Fibroblast of upper back skin (primary cell): ENCODE data around the gene PADI1.

Experiments used
- DNase-seq: peaks from one replicate; pipeline ENCODE4 v3.0.0-alpha.2; 2013

The PADI1 gene

DNA sequence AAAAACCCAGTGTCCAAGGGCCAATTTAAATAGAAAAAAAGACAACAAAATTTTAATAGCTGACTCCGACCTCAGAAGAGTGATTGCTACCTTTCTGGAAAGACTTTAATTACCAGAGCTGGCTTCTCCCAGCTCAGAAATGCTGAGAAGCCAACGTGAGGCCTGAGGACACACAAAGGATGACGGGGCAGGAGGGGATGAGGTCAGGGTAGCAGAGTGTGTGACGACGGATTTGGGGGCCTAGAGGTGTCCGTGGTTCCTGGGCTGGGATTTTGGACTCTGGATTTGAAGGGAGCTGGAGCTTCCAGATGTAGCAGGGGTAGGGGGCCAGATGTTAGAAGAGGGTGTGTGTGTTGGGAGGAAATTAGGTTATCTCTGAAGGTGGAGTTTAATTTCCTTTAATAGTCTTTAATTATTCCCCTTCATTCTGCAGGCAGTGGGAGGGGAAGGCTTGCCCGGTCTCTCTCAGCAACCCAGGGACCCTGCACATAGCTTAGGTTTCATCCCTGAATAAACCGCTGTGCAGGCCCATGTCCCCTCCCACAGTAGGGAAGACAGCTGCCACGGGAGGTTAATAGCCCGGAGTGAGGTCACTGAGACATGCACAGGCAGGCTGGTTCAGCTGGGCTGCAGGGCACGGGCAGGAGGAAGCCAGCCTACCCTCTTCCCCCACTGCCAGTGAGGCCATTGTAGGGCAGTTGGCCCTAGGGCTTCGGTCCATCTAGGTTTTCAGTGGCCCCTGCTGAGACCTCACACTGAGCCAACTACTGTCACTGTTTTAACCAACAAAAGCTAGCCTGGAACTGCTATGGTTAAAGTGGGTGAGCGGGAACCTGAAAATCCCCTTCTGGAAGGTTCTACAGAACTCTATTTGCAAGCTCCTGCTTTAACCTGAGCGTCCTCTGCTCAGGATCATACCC lies 40.2 kb downstream of the PADI1 start:
- DNase-seq, result no peak

GRCh38 chr1:17245816-17246325 lies 40.9 kb downstream of the PADI1 start:
- no peak for DNase-seq

DNA sequence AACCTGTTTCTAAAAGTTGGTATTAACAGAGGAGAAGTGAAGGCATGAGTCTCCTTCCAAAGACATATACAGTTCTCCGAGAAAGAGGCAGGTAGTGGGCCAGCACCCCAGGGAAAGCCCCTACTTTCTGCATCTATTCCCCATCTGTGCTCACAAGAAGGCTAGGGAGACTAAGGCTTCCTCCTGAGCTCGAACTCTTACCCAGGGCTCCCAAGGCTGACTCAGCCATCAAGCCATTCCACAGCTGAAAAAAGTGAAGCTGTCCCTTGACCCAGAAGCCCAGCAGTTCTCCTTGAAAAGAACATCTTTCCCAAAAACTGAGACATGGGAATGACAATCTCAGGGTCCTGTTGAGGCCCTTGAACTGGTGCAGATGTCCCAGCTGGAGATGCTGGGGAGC lies 42.0 kb downstream of the PADI1 start:
- DNase-seq, result no peak

DNA sequence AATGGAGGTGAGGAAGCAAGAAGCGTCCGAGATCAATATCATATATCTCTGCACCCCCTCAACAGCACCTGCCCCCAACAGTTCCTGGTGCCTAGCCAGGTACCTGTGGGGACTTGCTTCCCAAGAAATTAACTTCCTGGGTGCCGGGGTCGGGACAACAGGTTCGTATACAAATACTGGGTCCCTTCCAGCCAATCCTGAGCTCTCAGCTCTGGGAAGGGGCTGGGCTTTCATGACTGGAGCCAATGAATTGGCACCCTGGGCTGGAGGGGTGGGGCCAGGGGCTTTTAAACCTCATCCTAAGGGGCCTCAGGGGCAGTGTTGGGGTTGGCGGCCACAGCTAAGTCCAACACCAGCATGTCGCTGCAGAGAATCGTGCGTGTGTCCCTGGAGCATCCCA lies 43.9 kb downstream of the PADI1 start, which contains the start of gene PADI3:
PADI3 (plus strand) TSS at position 318 of the 400 bp plus-strand sequence; CDS start at position 358, 40 bp downstream.
- DNase-seq, result no peak

DNA sequence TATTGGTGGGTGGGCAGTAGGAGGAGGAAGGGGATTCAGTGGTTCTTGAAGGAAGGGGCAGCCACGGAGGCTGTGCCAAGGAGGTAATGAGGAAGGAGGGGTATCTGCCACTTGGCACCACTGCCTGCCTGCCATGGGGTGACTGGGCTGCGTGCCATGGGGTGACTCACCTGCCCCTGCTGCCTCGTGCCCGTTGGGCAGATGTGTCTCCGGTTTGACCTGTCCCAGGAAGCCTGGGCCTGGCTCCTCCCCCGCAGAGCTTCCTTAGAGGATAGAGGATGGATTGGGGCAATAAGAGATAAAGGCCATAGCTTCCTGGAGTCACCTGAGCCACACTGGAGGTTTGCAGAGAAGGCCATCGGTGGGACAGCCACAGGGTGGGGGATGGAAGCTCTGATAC lies 45.7 kb downstream of the PADI1 start:
- DNase-seq, result no peak

DNA sequence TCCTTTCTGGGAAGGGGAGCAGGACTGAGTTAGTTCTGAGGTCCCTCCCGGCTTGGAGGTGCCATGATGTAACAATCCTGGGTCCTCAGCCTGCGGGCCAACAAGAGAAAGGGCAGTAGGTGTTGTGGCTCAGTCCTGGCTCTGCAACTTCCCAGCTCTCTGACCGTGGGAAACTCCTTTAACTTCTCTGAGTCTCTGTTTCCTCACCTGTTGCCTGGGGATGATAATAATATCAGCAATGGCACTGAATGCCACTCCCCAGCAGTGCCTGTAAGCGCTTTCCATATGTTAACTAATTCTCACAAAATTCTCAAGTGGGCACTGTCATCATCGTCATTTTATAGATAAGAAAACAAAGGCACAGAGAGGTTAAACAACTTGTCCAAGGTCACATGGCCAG lies 46.3 kb downstream of the PADI1 start:
- no peak for DNase-seq

- peak; percentile 55 for DNase-seq
Measured at GRCh38 chr1:17251701-17252376, 46.9 kb downstream of the PADI1 start.

GRCh38 chr1:17255336-17255735 lies 50.4 kb downstream of the PADI1 start:
- no peak for DNase-seq

- peak; percentile 41 for DNase-seq
Measured at GRCh38 chr1:17258116-17258757, 53.3 kb downstream of the PADI1 start.

DNA sequence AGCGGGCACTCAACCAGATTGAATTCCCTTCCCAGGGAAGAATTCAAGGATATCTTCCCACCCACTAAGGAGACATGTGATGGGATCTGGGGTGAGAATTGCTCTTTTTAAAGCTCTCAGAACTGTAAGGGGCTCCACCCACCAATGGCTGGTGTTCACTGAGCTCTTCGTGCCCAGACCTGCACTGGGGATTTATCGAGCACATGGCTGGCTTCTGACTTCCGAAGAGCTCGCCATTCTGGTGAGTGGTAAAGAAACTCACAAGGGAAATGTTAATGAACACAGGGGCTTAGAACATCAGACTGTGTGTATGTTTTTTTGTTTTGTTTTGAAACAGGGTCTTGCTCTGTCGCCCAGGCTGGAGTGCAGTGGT lies 53.8 kb downstream of the PADI1 start:
- no peak for DNase-seq

DNA sequence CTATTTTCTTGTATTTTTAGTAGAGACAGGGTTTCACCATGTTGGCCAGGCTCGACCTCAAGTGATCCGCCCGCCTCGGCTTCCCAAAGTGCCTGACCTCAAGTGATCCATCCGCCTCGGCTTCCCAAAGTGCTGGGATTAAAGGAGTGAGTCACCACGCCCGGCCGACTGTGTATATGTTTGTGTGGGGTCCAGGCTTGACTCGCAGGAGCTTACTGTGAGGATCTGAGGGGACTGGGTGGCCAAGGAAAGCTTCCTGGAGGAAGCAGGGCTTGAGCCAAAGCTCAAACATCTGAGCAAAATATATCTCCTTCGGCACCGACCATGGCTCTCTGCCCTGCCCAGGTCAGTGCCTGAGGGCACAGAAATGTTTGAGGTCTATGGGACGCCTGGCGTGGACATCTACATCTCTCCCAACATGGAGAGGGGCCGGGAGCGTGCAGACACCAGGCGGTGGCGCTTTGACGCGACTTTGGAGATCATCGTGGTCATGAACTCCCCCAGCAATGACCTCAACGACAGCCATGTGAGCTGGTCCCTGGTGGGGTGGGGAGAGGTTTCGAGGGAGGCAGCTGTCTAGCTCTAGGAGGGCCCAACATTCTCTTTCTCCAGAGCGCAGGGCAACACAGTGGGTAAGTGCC lies 54.4 kb downstream of the PADI1 start:
- DNase-seq, result peak; percentile 59

DNA sequence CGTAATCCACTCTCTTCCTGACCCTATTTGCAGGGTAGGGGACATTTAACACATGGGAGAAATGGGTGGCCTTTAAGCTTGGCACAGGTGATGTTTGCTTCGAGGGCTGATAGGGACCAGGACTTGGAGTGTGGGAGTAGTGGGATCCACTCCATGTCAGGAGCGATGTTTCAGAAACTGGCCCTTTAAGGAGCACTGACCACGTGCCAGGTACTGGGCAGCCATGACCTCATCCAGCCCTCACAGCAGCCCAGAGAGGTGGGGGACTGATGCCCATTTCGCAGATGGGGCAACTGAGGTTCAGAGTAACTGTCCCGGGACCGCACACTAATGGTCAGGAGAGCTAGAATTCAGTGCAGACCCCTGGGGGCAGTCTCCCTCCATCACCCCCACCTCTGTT lies 55.3 kb downstream of the PADI1 start:
- DNase-seq, result no peak

- no peak for DNase-seq
Measured at GRCh38 chr1:17260738-17261137, 55.8 kb downstream of the PADI1 start.

DNA sequence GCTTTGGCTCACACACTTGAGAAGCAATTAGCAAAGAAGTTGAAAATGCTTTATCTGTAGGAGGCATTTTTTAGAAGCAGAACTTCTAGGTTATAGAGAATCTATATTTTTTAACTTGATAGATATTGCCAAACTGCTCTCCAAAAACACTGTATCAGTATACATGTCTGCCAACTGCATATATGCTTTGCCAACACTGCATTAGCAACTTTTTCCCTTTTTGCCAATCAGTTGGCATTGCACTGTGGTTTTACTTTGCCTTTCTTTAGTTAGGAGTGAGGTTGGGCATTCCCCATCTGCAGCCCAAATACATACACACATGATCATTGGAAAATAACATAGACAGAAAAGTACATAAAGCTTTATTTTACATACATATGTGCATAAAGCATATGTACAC lies 59.0 kb downstream of the PADI1 start:
- no peak for DNase-seq

DNA sequence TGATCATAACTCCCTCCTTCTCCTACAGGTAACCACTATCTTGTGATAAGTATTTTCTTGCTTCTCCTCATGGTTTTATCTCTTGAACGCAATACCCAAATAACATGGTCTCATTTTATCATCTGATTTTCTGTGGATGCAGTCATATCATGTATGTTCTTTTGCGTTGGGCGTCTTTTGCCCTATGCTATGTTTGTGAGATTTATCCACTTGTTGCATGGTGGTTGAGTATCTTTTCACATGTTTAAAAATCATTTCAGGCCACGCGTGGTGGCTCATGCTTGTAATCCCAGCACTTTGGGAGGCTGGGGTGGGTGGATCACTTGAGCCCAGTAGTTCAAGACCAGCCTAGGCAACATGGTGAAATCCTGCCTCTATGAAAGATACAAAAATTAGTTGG lies 59.5 kb downstream of the PADI1 start:
- DNase-seq, result no peak

- peak; percentile 14 for DNase-seq
Measured at GRCh38 chr1:17265162-17265561, 60.2 kb downstream of the PADI1 start.

DNA sequence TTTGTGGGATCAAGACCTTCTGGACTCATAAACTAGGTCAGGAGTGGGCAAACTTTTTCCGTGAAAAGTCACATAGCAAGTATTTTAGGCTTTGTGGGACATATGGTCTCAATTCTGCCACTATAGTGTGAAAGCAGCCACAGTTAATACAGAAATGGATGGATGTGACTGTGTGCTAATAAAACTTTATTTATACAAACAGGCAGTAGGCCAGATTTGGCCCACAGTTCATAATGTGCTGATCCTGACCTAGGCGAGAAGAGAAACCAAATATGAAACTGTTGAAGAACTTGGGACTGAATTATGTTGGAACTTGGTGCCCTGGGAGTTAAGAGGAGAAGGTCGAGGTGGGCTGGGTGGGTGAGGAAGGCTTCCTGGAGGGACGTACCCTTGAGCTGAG lies 61.0 kb downstream of the PADI1 start:
- no peak for DNase-seq

GRCh38 chr1:17270891-17271765 lies 66.2 kb downstream of the PADI1 start:
- DNase-seq, result no peak

DNA sequence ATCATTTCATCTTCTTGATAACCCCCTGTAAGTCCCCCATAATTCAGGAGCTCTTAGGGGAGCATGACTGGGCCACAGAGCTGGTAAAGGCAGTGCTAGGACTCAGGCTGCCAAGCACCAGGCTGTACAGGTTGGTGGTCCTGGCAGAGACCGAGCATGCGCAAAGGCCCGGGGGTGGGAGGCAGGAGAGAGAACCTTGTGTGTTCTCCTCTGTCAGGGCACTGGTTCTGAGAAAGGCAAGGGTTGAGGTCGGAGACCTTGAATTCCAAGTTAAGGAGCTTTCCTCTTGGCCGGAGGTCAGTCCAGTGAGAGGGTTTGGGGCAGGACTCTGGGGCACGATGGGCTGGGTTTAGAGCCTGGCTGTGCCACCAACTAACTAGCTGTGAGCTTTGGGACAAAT lies 67.1 kb downstream of the PADI1 start:
- no peak for DNase-seq

DNA sequence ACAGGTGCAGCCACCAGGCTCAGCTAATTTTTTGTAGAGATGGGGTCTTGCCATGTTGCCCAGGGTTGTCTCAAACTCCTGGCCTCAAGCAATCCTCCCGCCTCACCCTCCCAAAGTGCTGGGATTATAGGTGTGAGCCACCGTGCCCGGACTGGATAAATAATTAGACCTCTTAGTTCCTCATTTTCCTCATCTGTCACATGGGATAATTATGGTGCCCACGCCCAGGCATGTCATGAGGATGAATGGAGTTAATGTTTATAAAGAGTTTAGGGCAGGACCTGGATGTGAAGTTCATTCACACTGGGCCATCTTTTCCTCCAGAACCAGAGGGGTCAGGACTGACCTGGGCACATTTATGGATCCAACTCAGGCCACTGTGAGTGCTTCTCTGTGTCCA lies 67.7 kb downstream of the PADI1 start:
- no peak for DNase-seq

DNA sequence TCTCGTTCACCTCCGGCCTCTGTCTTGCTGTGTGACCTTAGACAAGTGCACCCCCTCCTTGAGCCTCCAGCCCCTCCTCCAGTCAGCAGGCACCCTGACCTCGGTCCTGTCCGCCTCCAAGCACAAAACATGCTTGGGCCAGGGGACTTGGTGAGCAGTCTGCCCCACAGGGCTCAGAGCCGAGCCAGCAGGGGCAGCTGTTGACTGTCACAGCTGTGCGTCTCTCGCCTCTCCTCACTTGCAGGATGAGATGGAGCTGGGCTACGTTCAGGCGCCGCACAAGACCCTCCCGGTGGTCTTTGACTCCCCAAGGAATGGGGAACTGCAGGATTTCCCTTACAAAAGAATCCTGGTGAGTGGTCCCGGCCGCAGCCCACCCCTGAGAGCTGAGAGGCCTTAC lies 68.2 kb downstream of the PADI1 start:
- DNase-seq, result no peak
